ENCODE data around the gene NEK11.

DNA sequence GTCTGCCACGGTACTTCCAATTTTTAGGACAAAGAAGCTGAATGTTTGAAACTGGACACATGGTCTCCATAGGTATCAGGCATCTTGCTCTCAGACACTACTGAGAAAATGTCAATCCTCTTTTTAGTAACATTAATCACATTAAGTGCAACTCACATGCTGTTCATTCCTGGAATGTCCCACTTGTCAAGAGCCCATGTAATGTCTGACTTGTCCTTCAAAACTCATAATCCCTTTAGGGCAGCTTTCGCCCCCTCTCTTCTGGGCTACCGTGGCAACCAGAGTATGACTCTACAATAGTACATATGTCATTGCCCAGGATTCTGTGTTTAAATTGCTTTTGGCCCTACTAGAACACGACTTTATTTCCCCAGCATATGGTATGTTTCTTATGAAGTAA lies 367.2 kb downstream of the NEK11 start:
- TF ChIP-seq, protein P1, sequence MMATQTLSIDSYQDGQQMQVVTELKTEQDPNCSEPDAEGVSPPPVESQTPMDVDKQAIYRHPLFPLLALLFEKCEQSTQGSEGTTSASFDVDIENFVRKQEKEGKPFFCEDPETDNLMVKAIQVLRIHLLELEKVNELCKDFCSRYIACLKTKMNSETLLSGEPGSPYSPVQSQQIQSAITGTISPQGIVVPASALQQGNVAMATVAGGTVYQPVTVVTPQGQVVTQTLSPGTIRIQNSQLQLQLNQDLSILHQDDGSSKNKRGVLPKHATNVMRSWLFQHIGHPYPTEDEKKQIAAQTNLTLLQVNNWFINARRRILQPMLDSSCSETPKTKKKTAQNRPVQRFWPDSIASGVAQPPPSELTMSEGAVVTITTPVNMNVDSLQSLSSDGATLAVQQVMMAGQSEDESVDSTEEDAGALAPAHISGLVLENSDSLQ (IDR thresholded peaks at IDR 0.05), result no peak
- TF ChIP-seq TARDBP (IDR thresholded peaks at IDR 0.05) (no peak), ZNF384 (IDR thresholded peaks at IDR 0.05) (no peak), BHLHE40 (IDR thresholded peaks at IDR 0.05; ENCODE audit: borderline replicate concordance) (no peak), FOXA1 (IDR thresholded peaks at IDR 0.05) (no peak), SP1 (IDR thresholded peaks at IDR 0.05) (no peak), ELF4 (IDR thresholded peaks at IDR 0.05) (no peak), ARNT (IDR thresholded peaks at IDR 0.05) (no peak), FOXM1 (IDR thresholded peaks at IDR 0.05; ENCODE audit: borderline replicate concordance) (no peak), SUZ12 (IDR thresholded peaks at IDR 0.05) (no peak), HDGF (IDR thresholded peaks at IDR 0.05; ENCODE audit: borderline replicate concordance) (no peak), L3MBTL2 (conservative IDR thresholded peaks at IDR 0.05) (no peak), LEF1 (IDR thresholded peaks at IDR 0.05; ENCODE audit: borderline replicate concordance) (no peak), NFRKB (IDR thresholded peaks at IDR 0.05) (no peak)

Data from HEK293T (cell line).